Ishikawa (cell line): Measurements from ENCODE around the gene ZNF763.
A peak's percentile ranks its signal among the peaks of the same experiment; 100 is the strongest.

Experiments
- CEBPB ChIP-seq: IDR thresholded peaks from 2 replicates; pipeline ENCODE4 v1.6.1; 2012
- CREB1 ChIP-seq: IDR thresholded peaks from 2 replicates; pipeline ENCODE4 v1.6.1; 2012; ENCODE audit warnings: low read depth
- EGR1 ChIP-seq: IDR thresholded peaks from 2 replicates; pipeline ENCODE4 v1.6.1; 2012
- EP300 ChIP-seq: IDR thresholded peaks from 2 replicates; pipeline ENCODE4 v1.6.1; 2012; ENCODE audit warnings: borderline replicate concordance
- FOXM1 ChIP-seq: IDR thresholded peaks from 2 replicates; pipeline ENCODE4 v1.6.1; 2012; ENCODE audit warnings: low read depth, borderline replicate concordance
- NFIC ChIP-seq: IDR thresholded peaks from 2 replicates; pipeline ENCODE4 v1.6.1; 2012
- RAD21 ChIP-seq: IDR thresholded peaks from 2 replicates; pipeline ENCODE4 v1.6.1; 2012; ENCODE audit warnings: low read depth
- TAF1 ChIP-seq: IDR thresholded peaks from 2 replicates; pipeline ENCODE4 v1.6.1; 2012; ENCODE audit warnings: low read depth, mild to moderate bottlenecking
- TCF12 ChIP-seq: IDR thresholded peaks from 2 replicates; pipeline ENCODE4 v1.6.1; 2012; ENCODE audit warnings: low read depth
- TEAD4 ChIP-seq: IDR thresholded peaks from 2 replicates; pipeline ENCODE4 v1.6.1; 2012
- YY1 ChIP-seq: IDR thresholded peaks from 2 replicates; pipeline ENCODE4 v1.6.1; 2012; ENCODE audit warnings: low read depth
- ZBTB7A ChIP-seq: IDR thresholded peaks from 2 replicates; pipeline ENCODE4 v1.6.1; 2012; ENCODE audit warnings: low read depth
- TF ChIP-seq, protein P1 (sequence below): IDR thresholded peaks from 2 replicates; pipeline ENCODE4 v1.6.1; 2012
- TF ChIP-seq, protein P2 (sequence below): IDR thresholded peaks from 2 replicates; pipeline ENCODE4 v1.6.1; 2012; ENCODE audit warnings: low read depth, mild to moderate bottlenecking
- TF ChIP-seq, protein P3 (sequence below): IDR thresholded peaks from 2 replicates; pipeline ENCODE4 v1.6.1; 2012

The ZNF763 gene

DNA sequence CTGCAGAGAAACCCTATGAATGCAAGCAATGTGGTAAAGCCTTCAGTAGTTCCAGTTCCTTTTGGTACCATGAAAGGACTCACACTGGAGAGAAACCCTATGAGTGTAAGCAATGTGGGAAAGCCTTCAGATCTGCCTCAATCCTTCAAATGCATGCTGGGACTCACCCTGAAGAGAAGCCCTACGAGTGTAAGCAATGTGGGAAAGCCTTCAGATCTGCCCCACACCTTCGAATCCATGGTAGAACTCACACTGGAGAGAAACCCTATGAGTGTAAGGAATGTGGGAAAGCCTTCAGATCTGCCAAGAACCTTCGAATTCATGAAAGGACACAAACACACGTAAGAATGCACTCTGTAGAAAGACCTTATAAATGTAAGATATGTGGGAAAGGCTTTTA is 14.7 kb downstream of the ZNF763 start:
- TF ChIP-seq CREB1 = no peak
- TF ChIP-seq, protein P1, sequence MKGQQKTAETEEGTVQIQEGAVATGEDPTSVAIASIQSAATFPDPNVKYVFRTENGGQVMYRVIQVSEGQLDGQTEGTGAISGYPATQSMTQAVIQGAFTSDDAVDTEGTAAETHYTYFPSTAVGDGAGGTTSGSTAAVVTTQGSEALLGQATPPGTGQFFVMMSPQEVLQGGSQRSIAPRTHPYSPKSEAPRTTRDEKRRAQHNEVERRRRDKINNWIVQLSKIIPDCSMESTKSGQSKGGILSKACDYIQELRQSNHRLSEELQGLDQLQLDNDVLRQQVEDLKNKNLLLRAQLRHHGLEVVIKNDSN = no peak
- peak; percentile 43; the same call in 1 of the 2 replicates for TF ChIP-seq TCF12
- TF ChIP-seq YY1 = no peak
- TF ChIP-seq TAF1 = no peak
- TF ChIP-seq ZBTB7A = no peak
- no peak for TF ChIP-seq RAD21

DNA sequence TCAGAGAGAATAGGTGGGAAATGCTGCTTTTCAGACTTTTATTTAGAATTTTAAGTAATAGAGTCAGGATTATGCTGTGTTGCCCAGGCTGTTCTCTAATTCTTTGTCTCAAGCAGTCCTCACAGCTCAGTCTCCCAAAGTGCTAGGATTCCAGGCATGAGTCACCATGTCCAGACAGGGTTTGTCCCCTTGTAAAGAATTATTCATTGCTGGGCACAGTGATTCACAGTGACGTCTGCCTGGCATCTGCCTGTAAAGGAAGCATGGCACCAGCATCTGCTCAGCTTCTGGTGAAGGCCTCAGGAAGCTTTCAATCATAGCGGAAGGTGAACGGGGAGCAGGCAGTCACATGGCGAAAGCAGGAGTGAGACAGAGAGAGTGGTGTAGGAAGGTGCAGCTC is 17.7 kb downstream of the ZNF763 start:
- TF ChIP-seq, protein P1 = no peak
- no peak for TF ChIP-seq EP300
- TF ChIP-seq, protein P2, sequence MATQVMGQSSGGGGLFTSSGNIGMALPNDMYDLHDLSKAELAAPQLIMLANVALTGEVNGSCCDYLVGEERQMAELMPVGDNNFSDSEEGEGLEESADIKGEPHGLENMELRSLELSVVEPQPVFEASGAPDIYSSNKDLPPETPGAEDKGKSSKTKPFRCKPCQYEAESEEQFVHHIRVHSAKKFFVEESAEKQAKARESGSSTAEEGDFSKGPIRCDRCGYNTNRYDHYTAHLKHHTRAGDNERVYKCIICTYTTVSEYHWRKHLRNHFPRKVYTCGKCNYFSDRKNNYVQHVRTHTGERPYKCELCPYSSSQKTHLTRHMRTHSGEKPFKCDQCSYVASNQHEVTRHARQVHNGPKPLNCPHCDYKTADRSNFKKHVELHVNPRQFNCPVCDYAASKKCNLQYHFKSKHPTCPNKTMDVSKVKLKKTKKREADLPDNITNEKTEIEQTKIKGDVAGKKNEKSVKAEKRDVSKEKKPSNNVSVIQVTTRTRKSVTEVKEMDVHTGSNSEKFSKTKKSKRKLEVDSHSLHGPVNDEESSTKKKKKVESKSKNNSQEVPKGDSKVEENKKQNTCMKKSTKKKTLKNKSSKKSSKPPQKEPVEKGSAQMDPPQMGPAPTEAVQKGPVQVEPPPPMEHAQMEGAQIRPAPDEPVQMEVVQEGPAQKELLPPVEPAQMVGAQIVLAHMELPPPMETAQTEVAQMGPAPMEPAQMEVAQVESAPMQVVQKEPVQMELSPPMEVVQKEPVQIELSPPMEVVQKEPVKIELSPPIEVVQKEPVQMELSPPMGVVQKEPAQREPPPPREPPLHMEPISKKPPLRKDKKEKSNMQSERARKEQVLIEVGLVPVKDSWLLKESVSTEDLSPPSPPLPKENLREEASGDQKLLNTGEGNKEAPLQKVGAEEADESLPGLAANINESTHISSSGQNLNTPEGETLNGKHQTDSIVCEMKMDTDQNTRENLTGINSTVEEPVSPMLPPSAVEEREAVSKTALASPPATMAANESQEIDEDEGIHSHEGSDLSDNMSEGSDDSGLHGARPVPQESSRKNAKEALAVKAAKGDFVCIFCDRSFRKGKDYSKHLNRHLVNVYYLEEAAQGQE = no peak

DNA sequence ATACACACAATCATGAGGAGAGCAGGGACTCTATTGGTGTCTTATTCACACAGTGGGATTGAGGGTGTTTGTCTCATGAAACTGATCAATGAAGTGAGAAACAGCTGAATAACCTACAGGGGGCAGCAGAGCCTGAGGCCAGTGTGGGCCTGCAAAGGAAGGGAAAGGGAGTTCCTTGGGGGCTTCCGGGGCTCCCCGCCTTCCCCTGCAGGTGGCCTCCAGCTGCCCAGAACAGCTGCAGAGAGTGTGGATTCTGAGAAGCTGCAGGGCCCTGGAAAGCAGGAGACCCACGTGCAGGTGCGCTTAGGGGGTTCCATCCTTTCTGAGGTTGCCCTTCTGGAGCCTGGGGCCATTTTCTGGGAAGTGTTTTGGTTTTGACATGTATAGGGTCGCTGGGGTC is 20.1 kb downstream of the ZNF763 start:
- TF ChIP-seq FOXM1 = no peak
- no peak for TF ChIP-seq RAD21
- TF ChIP-seq TCF12 = no peak
- no peak for TF ChIP-seq TEAD4
- TF ChIP-seq EP300 = no peak
- TF ChIP-seq YY1 = no peak
- TF ChIP-seq, protein P1 = no peak
- no peak for TF ChIP-seq TAF1
- TF ChIP-seq, protein P3, sequence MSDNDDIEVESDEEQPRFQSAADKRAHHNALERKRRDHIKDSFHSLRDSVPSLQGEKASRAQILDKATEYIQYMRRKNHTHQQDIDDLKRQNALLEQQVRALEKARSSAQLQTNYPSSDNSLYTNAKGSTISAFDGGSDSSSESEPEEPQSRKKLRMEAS = no peak
- no peak for TF ChIP-seq EGR1
- TF ChIP-seq NFIC = no peak
- TF ChIP-seq CEBPB = no peak
- TF ChIP-seq ZBTB7A = no peak

DNA sequence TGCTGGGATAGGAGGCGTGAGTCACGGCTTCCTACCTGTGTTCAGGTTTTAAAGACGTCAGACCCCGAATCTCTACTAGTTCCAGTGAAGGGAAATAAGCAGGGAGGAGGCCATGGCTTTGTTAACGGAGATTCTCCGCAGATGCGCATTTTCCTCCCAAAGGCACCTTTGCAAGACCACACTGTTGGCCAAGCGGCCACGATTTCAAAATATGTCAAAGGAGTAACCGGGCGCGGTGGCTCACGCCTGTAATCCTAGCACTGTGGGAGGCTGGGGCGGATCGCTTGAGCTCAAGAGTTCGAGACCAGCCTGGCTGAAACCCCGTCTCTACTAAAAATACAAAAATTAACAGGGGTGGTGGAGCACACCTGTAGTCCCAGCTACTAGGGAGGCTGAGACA is 21.9 kb downstream of the ZNF763 start:
- no peak for TF ChIP-seq TCF12
- TF ChIP-seq CREB1 = no peak
- TF ChIP-seq EP300 = no peak
- TF ChIP-seq RAD21 = no peak
- no peak for TF ChIP-seq CEBPB
- TF ChIP-seq, protein P3 = no peak
- TF ChIP-seq ZBTB7A = no peak
- TF ChIP-seq TEAD4 = no peak
- TF ChIP-seq EGR1 = no peak
- TF ChIP-seq FOXM1 = no peak
- TF ChIP-seq YY1 = no peak
- no peak for TF ChIP-seq TAF1
- TF ChIP-seq, protein P2 = no peak

DNA sequence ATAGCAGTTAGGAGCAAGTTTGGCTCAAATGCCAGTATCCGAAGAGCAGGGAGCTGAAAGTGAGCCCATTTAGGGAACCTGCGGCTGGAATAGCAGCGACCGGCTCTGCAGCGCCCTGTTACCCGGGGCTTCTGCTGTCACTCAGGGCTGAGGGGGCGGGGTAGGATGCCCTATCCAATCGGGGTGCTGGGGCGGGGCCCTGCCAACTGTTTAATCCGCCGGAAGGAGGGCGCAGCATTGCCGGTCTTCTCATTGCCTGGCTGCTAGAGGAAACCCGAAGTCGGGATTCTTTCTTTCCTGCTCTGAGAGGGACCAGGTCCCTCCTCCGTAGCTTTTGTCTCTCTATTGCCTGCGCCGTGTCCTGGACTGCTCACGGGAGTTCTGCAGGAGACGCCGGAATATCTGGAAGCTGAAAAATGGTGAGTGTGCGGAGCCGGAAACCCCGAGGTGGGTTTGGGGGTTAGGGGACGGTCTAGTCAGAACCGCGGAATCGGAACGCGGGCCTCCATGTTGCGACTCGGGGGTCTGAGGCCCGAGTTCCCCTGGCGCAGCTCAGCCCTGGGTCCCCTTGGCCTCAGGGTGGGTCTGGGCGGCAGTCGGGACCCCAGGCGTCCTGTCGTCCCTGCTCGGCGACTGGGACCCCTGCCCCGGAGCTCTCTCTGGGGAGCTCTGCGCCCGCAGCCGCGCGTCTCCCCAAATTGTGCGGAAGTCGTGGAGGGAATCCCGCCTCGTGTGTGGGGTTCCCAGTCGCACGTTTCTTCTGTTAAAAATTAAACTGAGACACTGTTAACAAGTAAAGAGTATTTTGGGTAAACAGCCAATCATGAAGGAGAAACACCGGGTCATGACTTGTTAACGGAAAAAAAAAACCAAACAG is 22.8 kb downstream of the ZNF763 start:
- TF ChIP-seq YY1 (peak; percentile 15; the same call in 1 of the 2 replicates), TEAD4 (no peak), TAF1 (peak; percentile 59; the same call in 1 of the 2 replicates)
- TF ChIP-seq, protein P3 = 0 out of 2 replicates have a peak, but pooled peaks have one; percentile 9

DNA sequence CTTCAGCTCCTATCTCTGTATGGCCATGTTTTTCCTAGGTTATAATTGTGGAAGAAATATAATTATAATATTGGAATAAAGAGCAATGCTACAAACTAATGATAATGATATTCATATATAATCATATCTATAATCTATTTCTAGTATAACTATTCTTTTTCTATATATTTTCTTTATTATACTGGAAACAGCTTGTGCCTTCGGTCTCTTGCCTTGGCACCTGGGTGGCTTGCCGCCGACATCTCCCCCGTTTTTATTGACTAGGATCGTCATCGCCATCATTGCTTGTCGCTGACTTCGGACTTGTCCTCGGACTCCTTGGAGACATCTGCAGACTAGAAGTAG is 24.2 kb downstream of the ZNF763 start:
- TF ChIP-seq, protein P2 = no peak
- TF ChIP-seq, protein P1 = no peak
- TF ChIP-seq CREB1 = no peak
- TF ChIP-seq, protein P3 = no peak
- TF ChIP-seq RAD21 = no peak
